Upper lobe of right lung (tissue), 1 donor: Measurements from ENCODE around the gene CHCHD6. TPM values are rescaled to one million over a fixed set of nuclear protein-coding genes. Genes with fewer than 3 reads are reported as not detected.

ENCODE experiments used
- ATAC-seq: fragments of 200-7000 bp; cut with Tn5 transposase; one replicate; pipeline ENCODE4 v1.9.1; 2020; ENCODE audit warnings: mild to moderate bottlenecking, moderate library complexity
- DNase-seq: peaks from one replicate; pipeline ENCODE4 v3.0.0-alpha.2; 2020
- H3K27ac ChIP-seq: fragments of 200-600 bp; one replicate; pipeline ENCODE4 v1.8.0; 2022
- H3K27me3 ChIP-seq: fragments of 200-600 bp; one replicate; pipeline ENCODE4 v1.8.0; 2022; ENCODE audit warnings: mild to moderate bottlenecking
- H3K36me3 ChIP-seq: fragments of 200-600 bp; one replicate; pipeline ENCODE4 v1.8.0; 2022
- H3K4me1 ChIP-seq: fragments of 200-600 bp; one replicate; pipeline ENCODE4 v1.8.0; 2022
- H3K4me3 ChIP-seq: fragments of 200-600 bp; one replicate; pipeline ENCODE4 v1.8.0; 2022; ENCODE audit warnings: mild to moderate bottlenecking
- H3K9me3 ChIP-seq: fragments of 200-600 bp; one replicate; pipeline ENCODE4 v1.8.0; 2022
- CTCF ChIP-seq: fragments of 200-600 bp; IDR thresholded peaks from one replicate; pipeline ENCODE4 v1.8.0; 2022; ENCODE audit warnings: antibody characterized with exemption
- intact Hi-C: fragments of 100-400 bp; cut with DNase I; formaldehyde crosslinking; loops from one replicate; pipeline ENCODE4 v1.11.0; 2022
- total RNA-seq: library from RNA; stranded (reverse); fragmentation: NEBNext Ultra II Directional; extraction: Animal tissue kit (Norgen Biotek cat#: 25700); gene quantifications from one replicate; pipeline ENCODE4 v1.2.1, GENCODE V29; 2021
- donor health status: DM: no; HTN: yes; CAD: no; lungs with severe emphysema.

Gene CHCHD6
- total RNA-seq, 1 donor from 2014 or later: 17.1 TPM

GRCh38 chr3:126667631-126668449 lies 36.2 kb upstream of the CHCHD6 start:
- Histone ChIP-seq H3K4me1 (no peaks in the 10 kb centered on the region), H3K27me3 (no peaks in the 10 kb centered on the region), H3K27ac (no peak overlapping the region), H3K9me3 (no peaks in the 10 kb centered on the region), H3K36me3 (no peaks in the 10 kb centered on the region), H3K4me3 (no peak overlapping the region)
- intact Hi-C loops: no loop called here
- TF ChIP-seq CTCF: no peak
- ATAC-seq: no peak
- DNase-seq: no peak

- DNase-seq (no peak), ATAC-seq (no peak)
- Histone ChIP-seq H3K4me3 (no peak overlapping the region), H3K4me1 (no peaks in the 10 kb centered on the region), H3K36me3 (no peaks in the 10 kb centered on the region), H3K27me3 (no peaks in the 10 kb centered on the region), H3K9me3 (no peaks in the 10 kb centered on the region), H3K27ac (no peak overlapping the region)
- intact Hi-C loops: no loop called here
- TF ChIP-seq CTCF: no peak
These were observed 35.3 kb upstream of the CHCHD6 start for GRCh38 chr3:126668450-126669401.

DNA sequence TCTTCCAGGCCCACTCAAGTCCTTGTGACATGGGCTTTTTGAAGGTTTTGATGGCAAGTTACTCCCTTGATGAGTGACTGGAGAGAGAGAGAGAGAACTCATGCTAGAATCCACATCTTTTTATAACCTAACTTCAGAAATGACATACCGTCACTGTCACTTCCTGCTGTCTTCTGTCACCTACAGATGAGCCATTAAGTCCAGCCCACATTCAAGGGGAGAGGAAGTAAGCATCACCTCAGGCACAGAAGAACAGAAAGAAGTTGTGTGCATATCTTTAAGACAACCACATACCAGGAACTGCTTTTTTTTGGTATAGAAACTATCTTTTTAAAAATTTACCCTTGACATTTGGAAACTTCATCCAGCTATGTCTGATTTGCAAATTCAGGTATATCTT lies 32.5 kb upstream of the CHCHD6 start:
- no peak for DNase-seq
- no peaks in the 10 kb centered on the region for H3K36me3 ChIP-seq
- no peak for ATAC-seq
- H3K4me3 ChIP-seq: no peak overlapping the region
- TF ChIP-seq CTCF: no peak
- H3K27me3 ChIP-seq: no peaks in the 10 kb centered on the region
- intact Hi-C loops: no loop called here
- no peaks in the 10 kb centered on the region for H3K4me1 ChIP-seq
- no peaks in the 10 kb centered on the region for H3K9me3 ChIP-seq
- H3K27ac ChIP-seq: no peak overlapping the region

DNA sequence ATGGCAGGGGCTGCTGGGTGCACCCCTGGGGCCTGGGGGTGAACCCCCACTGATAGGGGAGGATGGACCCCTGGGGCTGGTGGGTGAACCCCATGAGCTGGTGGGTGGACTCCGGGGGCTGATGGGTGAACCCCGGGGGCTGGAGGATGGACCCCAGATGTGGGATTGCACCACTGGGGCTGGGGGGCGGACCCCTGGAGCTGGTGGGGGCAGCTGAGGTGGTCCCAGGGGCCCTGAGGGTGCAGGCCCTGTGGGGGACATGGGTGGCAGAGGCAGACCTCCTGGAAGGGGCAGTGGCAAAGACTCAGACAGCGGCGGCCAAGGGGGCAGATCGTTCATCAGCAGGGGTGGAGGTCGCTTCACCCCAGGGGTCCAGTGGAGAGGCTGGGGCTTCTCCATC lies 31.7 kb upstream of the CHCHD6 start:
- no peak overlapping the region for H3K4me3 ChIP-seq
- H3K27ac ChIP-seq: no peak overlapping the region
- no peak for TF ChIP-seq CTCF
- H3K36me3 ChIP-seq: no peaks in the 10 kb centered on the region
- H3K27me3 ChIP-seq: no peaks in the 10 kb centered on the region
- no peaks in the 10 kb centered on the region for H3K9me3 ChIP-seq
- H3K4me1 ChIP-seq: no peaks in the 10 kb centered on the region
- intact Hi-C loops: no loop called here
- DNase-seq (no peak), ATAC-seq (peak; percentile 25)

GRCh38 chr3:126672741-126673140 lies 31.3 kb upstream of the CHCHD6 start:
- no peak overlapping the region for H3K27ac ChIP-seq

More at GRCh38 chr3:126672741-126673140, 31.3 kb upstream of the CHCHD6 start:
- Histone ChIP-seq H3K27me3 (no peaks in the 10 kb centered on the region), H3K4me1 (no peaks in the 10 kb centered on the region), H3K36me3 (no peaks in the 10 kb centered on the region), H3K9me3 (no peaks in the 10 kb centered on the region), H3K4me3 (no peak overlapping the region)
- no peak for DNase-seq
- ATAC-seq: no peak
- no peak for TF ChIP-seq CTCF
- intact Hi-C loops: no loop called here
